Osteoblast (primary cell): Measurements from ENCODE around the gene COL24A1. TPM values are rescaled to one million over a fixed set of nuclear protein-coding genes. Genes with fewer than 3 reads are reported as not detected.

Experiments used
- DNase-seq: peaks from one replicate; pipeline ENCODE4 v3.0.0; 2011; ENCODE audit warnings: low spot score, mixed read lengths; ENCODE audit not compliant: insufficient read length; ENCODE audit errors: missing footprints
- H2AFZ ChIP-seq: 2 replicates; pipeline ENCODE4 v1.6.0; 2011; ENCODE audit warnings: mild to moderate bottlenecking, low read length
- H3K27ac ChIP-seq: 2 replicates; pipeline ENCODE4 v1.5.1; 2011; ENCODE audit warnings: mild to moderate bottlenecking, low read depth, low read length, moderate library complexity
- H3K27me3 ChIP-seq: 2 replicates; pipeline ENCODE4 v1.6.0; 2012; ENCODE audit warnings: mild to moderate bottlenecking, control low read depth, inconsistent platforms, low read length, moderate library complexity; ENCODE audit not compliant: insufficient read depth
- H3K36me3 ChIP-seq: 2 replicates; pipeline ENCODE4 v1.5.1; 2011; ENCODE audit warnings: mild to moderate bottlenecking, low read length, control low read depth, moderate library complexity; ENCODE audit not compliant: insufficient read depth
- H3K4me1 ChIP-seq: 2 replicates; pipeline ENCODE4 v1.5.1; 2011; ENCODE audit warnings: mild to moderate bottlenecking, low read length, control low read depth, moderate library complexity; ENCODE audit not compliant: insufficient read depth
- H3K4me2 ChIP-seq: 2 replicates; pipeline ENCODE4 v1.6.0; 2011; ENCODE audit warnings: mild to moderate bottlenecking, low read length; ENCODE audit not compliant: insufficient read depth
- H3K4me3 ChIP-seq: fragments of 200-600 bp; sonication (generic); 3 replicates; pipeline ENCODE4 v1.5.1; 2012; ENCODE audit warnings: mild to moderate bottlenecking, low read length, inconsistent platforms; ENCODE audit not compliant: insufficient read depth
- H3K79me2 ChIP-seq: 2 replicates; pipeline ENCODE4 v1.6.0; 2012; ENCODE audit warnings: mild to moderate bottlenecking, low read length, control low read depth, inconsistent platforms; ENCODE audit not compliant: insufficient read depth
- H3K9me3 ChIP-seq: 2 replicates; pipeline ENCODE4 v1.5.1; 2011; ENCODE audit warnings: low read depth, low read length, control low read depth
- H4K20me1 ChIP-seq: 2 replicates; pipeline ENCODE4 v1.6.0; 2012; ENCODE audit warnings: mild to moderate bottlenecking, low read length, control low read depth; ENCODE audit not compliant: insufficient read depth
- total RNA-seq: library from RNA; depleted of rRNA; stranded (reverse); fragments of >200 nt; gene quantifications from 2 replicates; pipeline ENCODE4 v1.2.3, GENCODE V29; 2012
- TF ChIP-seq, protein P1 (sequence below): IDR thresholded peaks from 2 replicates; pipeline ENCODE4 v1.5.1; 2011; ENCODE audit warnings: mild to moderate bottlenecking, low read depth, low read length, moderate library complexity; ENCODE audit errors: extremely low read depth

COL24A1 gene
- total RNA-seq, 1 donor: 1.1 TPM

DNA sequence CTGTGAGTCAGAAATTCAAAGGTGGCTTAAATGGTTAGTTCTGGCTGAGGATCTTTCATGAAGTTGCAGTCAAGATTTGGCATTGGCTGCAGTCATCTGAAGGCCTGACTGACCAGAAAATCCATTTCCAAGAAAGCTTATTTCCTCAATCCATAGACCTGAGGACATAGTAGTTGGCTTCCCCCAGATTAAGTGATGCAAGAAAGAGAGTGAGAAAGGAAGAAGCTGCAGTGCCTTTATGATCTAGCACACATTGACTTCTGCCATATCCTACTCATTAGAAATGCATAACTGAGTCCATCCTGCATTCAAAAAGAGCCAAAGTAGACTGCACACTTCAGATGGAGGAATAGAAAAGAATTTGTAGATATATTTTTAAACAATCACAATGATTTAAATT lies 222.6 kb downstream of the COL24A1 start:
- Histone ChIP-seq H3K79me2 (no peaks in the 10 kb centered on the region), H3K9me3 (no peaks in the 10 kb centered on the region), H3K4me3 (no peak overlapping the region), H3K27me3 (no peaks in the 10 kb centered on the region), H3K4me2 (no peak overlapping the region), H3K36me3 (no peaks in the 10 kb centered on the region), H4K20me1 (no peaks in the 10 kb centered on the region), H3K4me1 (no peaks in the 10 kb centered on the region), H2AFZ (no peak overlapping the region), H3K27ac (no peak overlapping the region)
- TF ChIP-seq, protein P1, sequence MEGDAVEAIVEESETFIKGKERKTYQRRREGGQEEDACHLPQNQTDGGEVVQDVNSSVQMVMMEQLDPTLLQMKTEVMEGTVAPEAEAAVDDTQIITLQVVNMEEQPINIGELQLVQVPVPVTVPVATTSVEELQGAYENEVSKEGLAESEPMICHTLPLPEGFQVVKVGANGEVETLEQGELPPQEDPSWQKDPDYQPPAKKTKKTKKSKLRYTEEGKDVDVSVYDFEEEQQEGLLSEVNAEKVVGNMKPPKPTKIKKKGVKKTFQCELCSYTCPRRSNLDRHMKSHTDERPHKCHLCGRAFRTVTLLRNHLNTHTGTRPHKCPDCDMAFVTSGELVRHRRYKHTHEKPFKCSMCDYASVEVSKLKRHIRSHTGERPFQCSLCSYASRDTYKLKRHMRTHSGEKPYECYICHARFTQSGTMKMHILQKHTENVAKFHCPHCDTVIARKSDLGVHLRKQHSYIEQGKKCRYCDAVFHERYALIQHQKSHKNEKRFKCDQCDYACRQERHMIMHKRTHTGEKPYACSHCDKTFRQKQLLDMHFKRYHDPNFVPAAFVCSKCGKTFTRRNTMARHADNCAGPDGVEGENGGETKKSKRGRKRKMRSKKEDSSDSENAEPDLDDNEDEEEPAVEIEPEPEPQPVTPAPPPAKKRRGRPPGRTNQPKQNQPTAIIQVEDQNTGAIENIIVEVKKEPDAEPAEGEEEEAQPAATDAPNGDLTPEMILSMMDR: no peak
- DNase-seq: no peak

DNA sequence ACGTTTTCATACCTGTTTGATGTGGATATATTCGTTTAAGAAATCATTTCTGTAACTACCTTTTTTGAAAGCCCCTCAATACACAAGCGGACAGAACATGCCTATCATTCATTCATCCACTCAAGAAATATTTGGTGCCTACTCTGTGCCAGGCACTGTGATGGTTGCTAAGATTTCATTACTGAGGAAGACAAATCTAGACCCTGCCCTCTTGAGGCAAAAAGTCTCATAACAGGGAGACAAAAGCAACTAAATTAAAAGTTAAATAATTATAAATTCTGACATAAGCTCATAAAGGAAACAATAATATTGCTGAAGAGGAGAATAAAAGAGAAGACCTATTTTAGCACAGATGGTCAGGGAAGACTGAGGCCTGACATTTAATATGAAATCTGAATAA lies 244.8 kb downstream of the COL24A1 start:
- Histone ChIP-seq H3K27me3 (no peaks in the 10 kb centered on the region), H3K36me3 (no peaks in the 10 kb centered on the region), H3K4me3 (no peak overlapping the region), H4K20me1 (no peaks in the 10 kb centered on the region), H3K27ac (no peak overlapping the region), H3K9me3 (no peaks in the 10 kb centered on the region), H3K4me1 (no peaks in the 10 kb centered on the region), H3K79me2 (no peaks in the 10 kb centered on the region), H3K4me2 (no peak overlapping the region), H2AFZ (no peak overlapping the region)
- no peak for DNase-seq
- TF ChIP-seq, protein P1: peak; percentile 46

DNA sequence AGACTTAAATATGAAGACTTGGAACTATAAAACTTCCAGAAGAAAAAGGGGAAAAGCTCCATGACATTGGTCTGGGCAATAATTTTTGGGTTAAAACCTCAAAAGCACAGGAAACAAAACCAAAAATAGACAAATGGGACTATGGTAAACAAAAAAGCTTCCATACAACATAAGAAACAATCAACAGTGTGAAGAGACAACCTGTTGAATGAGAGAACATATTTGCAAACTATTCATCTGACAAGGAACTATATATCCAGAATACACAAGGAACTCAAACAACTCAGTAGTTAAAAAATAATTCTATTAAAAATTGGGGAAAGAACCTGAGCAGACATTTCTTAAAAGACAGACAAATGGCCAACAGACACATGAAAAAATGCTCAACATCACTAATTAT lies 255.7 kb downstream of the COL24A1 start:
- H3K27ac ChIP-seq: no peak overlapping the region
- H3K4me1 ChIP-seq: no peaks in the 10 kb centered on the region
- no peaks in the 10 kb centered on the region for H3K9me3 ChIP-seq
- peaks cover 3% of the 10 kb centered on the region for H3K27me3 ChIP-seq
- H3K4me2 ChIP-seq: no peak overlapping the region
- no peaks in the 10 kb centered on the region for H3K36me3 ChIP-seq
- no peaks in the 10 kb centered on the region for H3K79me2 ChIP-seq
- TF ChIP-seq, protein P1: no peak
- H2AFZ ChIP-seq: no peak overlapping the region
- DNase-seq: no peak
- no peaks in the 10 kb centered on the region for H4K20me1 ChIP-seq
- H3K4me3 ChIP-seq: no peak overlapping the region

GRCh38 chr1:85898861-85899260 lies 257.7 kb downstream of the COL24A1 start:
- Histone ChIP-seq H2AFZ (no peak overlapping the region), H3K27ac (no peak overlapping the region), H3K4me1 (no peaks in the 10 kb centered on the region), H3K27me3 (no peaks in the 10 kb centered on the region), H3K36me3 (no peaks in the 10 kb centered on the region), H3K79me2 (no peaks in the 10 kb centered on the region), H3K9me3 (no peaks in the 10 kb centered on the region), H3K4me2 (no peak overlapping the region), H3K4me3 (no peak overlapping the region), H4K20me1 (no peaks in the 10 kb centered on the region)
- DNase-seq: no peak
- TF ChIP-seq, protein P1: no peak
